ENCODE data around the gene FAM181B. TPM values are rescaled to one million over a fixed set of nuclear protein-coding genes. Genes with fewer than 3 reads are reported as not detected.
A peak's percentile ranks its signal among the peaks of the same experiment; 100 is the strongest.

The FAM181B gene
- total and polyA plus RNA-seq, 2 donors (not counting 3 experiments of a cell fraction or from before 2014, with no cell fraction given) = not detected

- no TSS peak for BruUV-seq (replicated peaks)
- FAIRE-seq (peak; percentile 81), DNase-seq (ENCODE audit: low read depth, low spot score) (peak; percentile 34)
- Histone ChIP-seq H3K4me1 (ENCODE audit: control insufficient read depth, extremely low read depth, insufficient read depth, low read length) (no peaks in the 10 kb centered on the region), H3K36me3 (ENCODE audit: control insufficient read depth in 2 of 2, extremely low read depth in 1 of 2, insufficient read depth in 2 of 2, low read length in 2 of 2) (no peaks in the 10 kb centered on the region), H3K79me2 (ENCODE audit: control insufficient read depth, insufficient read depth, low read length) (no peaks in the 10 kb centered on the region), H4K20me1 (replicated peaks; ENCODE audit: control insufficient read depth, extremely low read depth, insufficient read depth, low read length) (no peaks in the 10 kb centered on the region), H3K9me1 (replicated peaks; ENCODE audit: control insufficient read depth, extremely low read depth, insufficient read depth, low read length) (no peaks in the 10 kb centered on the region), H2AFZ (ENCODE audit: low read depth, low read length) (no peak overlapping the region), H3K27me3 (ENCODE audit: control insufficient read depth in 2 of 2, insufficient read depth in 2 of 2, low read length in 2 of 2) (peaks cover 10 to 13% of the 10 kb centered on the region in 2 experiments), H3K27ac (ENCODE audit: insufficient read depth, low read depth, low read length) (no peak overlapping the region), H3K4me2 (ENCODE audit: insufficient read depth, low read length) (no peak overlapping the region), H3K4me3 (replicated peaks in 1 of 3; ENCODE audit: insufficient read depth in 1 of 3, low read depth in 1 of 3, low read length in 3 of 3) (no peak overlapping the region), H3K9me3 (replicated peaks; ENCODE audit: control insufficient read depth, insufficient read depth, low read length) (no peaks in the 10 kb centered on the region), H3K9ac (replicated peaks; ENCODE audit: extremely low read depth, insufficient read depth, low read length) (no peak overlapping the region)
- POLR2A ChIA-PET = no interaction called here
- CTCF ChIA-PET = interaction anchor here (0.9 to 6.4 kb wide), 23 partner anchors 9 to 1105 kb away, joined by 3 to 62 read pairs (median 8); partner anchors contain the start of genes DDIAS, FAM181B and PRCP
- intact Hi-C loops (cut with micrococcal nuclease) = loop anchor here (1.0 to 2.0 kb wide), 7 partner anchors 57 to 1102 kb away; partner anchors contain the start of gene DDIAS
- dilution Hi-C loops (cut with MboI; ENCODE audit: extremely low pct_ligation_motif_present, low sequenced_read_pairs) = no loop called here
- TF ChIP-seq, protein P1, sequence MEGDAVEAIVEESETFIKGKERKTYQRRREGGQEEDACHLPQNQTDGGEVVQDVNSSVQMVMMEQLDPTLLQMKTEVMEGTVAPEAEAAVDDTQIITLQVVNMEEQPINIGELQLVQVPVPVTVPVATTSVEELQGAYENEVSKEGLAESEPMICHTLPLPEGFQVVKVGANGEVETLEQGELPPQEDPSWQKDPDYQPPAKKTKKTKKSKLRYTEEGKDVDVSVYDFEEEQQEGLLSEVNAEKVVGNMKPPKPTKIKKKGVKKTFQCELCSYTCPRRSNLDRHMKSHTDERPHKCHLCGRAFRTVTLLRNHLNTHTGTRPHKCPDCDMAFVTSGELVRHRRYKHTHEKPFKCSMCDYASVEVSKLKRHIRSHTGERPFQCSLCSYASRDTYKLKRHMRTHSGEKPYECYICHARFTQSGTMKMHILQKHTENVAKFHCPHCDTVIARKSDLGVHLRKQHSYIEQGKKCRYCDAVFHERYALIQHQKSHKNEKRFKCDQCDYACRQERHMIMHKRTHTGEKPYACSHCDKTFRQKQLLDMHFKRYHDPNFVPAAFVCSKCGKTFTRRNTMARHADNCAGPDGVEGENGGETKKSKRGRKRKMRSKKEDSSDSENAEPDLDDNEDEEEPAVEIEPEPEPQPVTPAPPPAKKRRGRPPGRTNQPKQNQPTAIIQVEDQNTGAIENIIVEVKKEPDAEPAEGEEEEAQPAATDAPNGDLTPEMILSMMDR (IDR thresholded peaks at IDR 0.05; ENCODE audit: extremely low read depth in 1 of 2, insufficient read depth in 1 of 2, low read depth in 1 of 2, low read length in 2 of 2) = peak; percentile 61 to 72
- TF ChIP-seq MAX (IDR thresholded peaks at IDR 0.05; ENCODE audit: insufficient read depth, insufficient read length) = no peak
Measured at GRCh38 chr11:82718307-82718706, 15.4 kb downstream of the FAM181B start.

DNA sequence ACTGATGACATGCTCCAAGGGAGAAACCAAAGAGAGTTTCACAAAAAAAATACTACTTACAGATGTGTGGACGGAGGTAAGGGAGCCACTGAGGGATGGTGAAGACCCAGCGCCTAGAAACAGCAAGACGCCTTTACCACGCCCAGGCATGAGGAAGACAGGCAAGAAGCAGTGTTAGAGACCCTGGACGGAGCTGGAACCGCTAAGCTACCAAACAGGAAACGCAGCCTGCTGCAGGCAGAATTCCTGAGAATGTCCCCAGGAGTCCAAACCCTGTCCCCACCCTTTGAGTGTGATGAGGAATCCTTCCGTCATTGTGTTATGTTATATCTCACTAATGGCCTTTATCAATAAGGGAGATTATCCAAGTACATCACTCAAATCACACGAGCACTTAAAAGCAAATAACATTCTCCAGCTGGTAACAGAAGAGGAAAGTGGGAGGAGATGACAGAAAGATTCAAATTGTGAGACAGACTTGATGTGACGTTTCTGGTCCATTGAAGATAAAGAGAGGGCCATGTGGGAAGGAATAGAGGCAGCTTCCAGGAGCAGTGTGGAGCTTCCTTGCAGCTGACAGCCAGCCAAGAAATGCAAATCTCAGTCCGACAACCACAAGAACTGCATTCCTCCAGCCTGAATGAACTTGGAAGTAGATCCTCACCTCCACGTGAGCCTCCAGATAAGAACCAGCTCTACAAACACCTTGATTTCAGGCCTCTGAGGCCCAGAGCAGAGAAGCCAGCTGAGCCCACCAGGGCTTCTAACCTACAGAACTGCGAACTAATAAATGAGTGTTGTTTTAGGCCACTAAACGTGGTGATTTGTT lies 19.1 kb downstream of the FAM181B start:
- no peaks in the 10 kb centered on the region for H3K9me1 ChIP-seq (replicated peaks; ENCODE audit: control insufficient read depth, extremely low read depth, insufficient read depth, low read length)
- no peak overlapping the region for H3K9ac ChIP-seq (replicated peaks; ENCODE audit: extremely low read depth, insufficient read depth, low read length)
- dilution Hi-C loops (cut with MboI; ENCODE audit: extremely low pct_ligation_motif_present, low sequenced_read_pairs) = no loop called here
- H3K4me2 ChIP-seq (ENCODE audit: insufficient read depth, low read length) = no peak overlapping the region
- BruUV-seq (replicated peaks) = no TSS peak
- DNase-seq (ENCODE audit: low read depth, low spot score) (no peak), FAIRE-seq (no peak)
- peaks cover 6 to 35% of the 10 kb centered on the region in 2 experiments for H3K27me3 ChIP-seq (ENCODE audit: control insufficient read depth in 2 of 2, insufficient read depth in 2 of 2, low read length in 2 of 2)
- H4K20me1 ChIP-seq (replicated peaks; ENCODE audit: control insufficient read depth, extremely low read depth, insufficient read depth, low read length) = no peaks in the 10 kb centered on the region
- CTCF ChIA-PET = interaction anchor here (1.2 to 2.3 kb wide), 4 partner anchors 13 to 1105 kb away, joined by 3 to 12 read pairs (median 6); no protein-coding TSS in a partner anchor
- H3K36me3 ChIP-seq (ENCODE audit: control insufficient read depth in 2 of 2, extremely low read depth in 1 of 2, insufficient read depth in 2 of 2, low read length in 2 of 2) = no peaks in the 10 kb centered on the region
- H3K27ac ChIP-seq (ENCODE audit: insufficient read depth, low read depth, low read length) = no peak overlapping the region
- POLR2A ChIA-PET = no interaction called here
- TF ChIP-seq FOS (IDR thresholded peaks at IDR 0.05; ENCODE audit: borderline replicate concordance, insufficient read depth, low read length) (no peak), GATA2 (IDR thresholded peaks at IDR 0.05; ENCODE audit: insufficient read depth, insufficient read length, low read depth, low read length) (no peak), EZH2 (IDR thresholded peaks at IDR 0.05; ENCODE audit: borderline replicate concordance, low read depth, low read length, severe bottlenecking) (no peak), MYC (IDR thresholded peaks at IDR 0.05; ENCODE audit: low read depth, low read length) (no peak), JUN (IDR thresholded peaks at IDR 0.05; ENCODE audit: borderline replicate concordance, insufficient read depth, insufficient read length, low read depth) (no peak), POLR2A (IDR thresholded peaks at IDR 0.05; ENCODE audit: low read depth, low read length) (no peak)
- TF ChIP-seq, protein P1 (IDR thresholded peaks at IDR 0.05; ENCODE audit: extremely low read depth in 1 of 2, insufficient read depth in 1 of 2, low read depth in 1 of 2, low read length in 2 of 2) = no peak
- intact Hi-C loops (cut with micrococcal nuclease) = no loop called here
- no peaks in the 10 kb centered on the region for H3K79me2 ChIP-seq (ENCODE audit: control insufficient read depth, insufficient read depth, low read length)
- no peaks in the 10 kb centered on the region for H3K4me1 ChIP-seq (ENCODE audit: control insufficient read depth, extremely low read depth, insufficient read depth, low read length)
- H3K4me3 ChIP-seq (replicated peaks in 1 of 3; ENCODE audit: insufficient read depth in 1 of 3, low read depth in 1 of 3, low read length in 3 of 3) = no peak overlapping the region
- no peaks in the 10 kb centered on the region for H3K9me3 ChIP-seq (replicated peaks; ENCODE audit: control insufficient read depth, insufficient read depth, low read length)
- no peak overlapping the region for H2AFZ ChIP-seq (ENCODE audit: low read depth, low read length)
